ENCODE measurements around the gene BPTF. TPM values are rescaled to one million over a fixed set of nuclear protein-coding genes. Genes with fewer than 3 reads are reported as not detected.

Gene BPTF
- total and polyA plus RNA-seq, 2 of the 13 experiments (the other 11 are each of a cell fraction or from before 2014, with no cell fraction given): 43.5 to 66.1 TPM

GRCh38 chr17:68019675-68020408, 194.5 kb downstream of the BPTF start:
- peaks cover 50% of the 10 kb centered on the region for H3K4me1 ChIP-seq (ENCODE audit: insufficient read depth, low read length)
- peaks cover 0 to 2% of the 10 kb centered on the region in 2 experiments; a peak in 1 of 5 replicates for H3K27me3 ChIP-seq (ENCODE audit: control insufficient read depth in 1 of 2, insufficient read depth in 2 of 2, low read length in 2 of 2)
- peak overlapping the region; percentile 90 for H2AFZ ChIP-seq (ENCODE audit: low read length)
- peak overlapping the region; percentile 85 for H3K9ac ChIP-seq (ENCODE audit: insufficient read depth, low read depth, low read length)
- in situ Hi-C loops (cut with HindIII; ENCODE audit: extremely low pct_ligation_motif_present, low pct_unique_long_range_greater_than_20kb): no loop called here
- TSS peak; percentile 87 for BruUV-seq (replicated peaks)
- peak overlapping the region; percentile 85 for H3K4me2 ChIP-seq (ENCODE audit: low read depth, low read length)
- ChIA-PET CTCF (ENCODE audit: low intra/inter-chr PET ratio, low total read pairs) (no interaction called here), POLR2A (interaction anchor here (0.6 to 2.1 kb wide), 18 partner anchors 10 to 493 kb away, joined by 3 to 44 read pairs (median 4); partner anchors contain the start of genes AMZ2, BPTF, C17orf58 and KPNA2)
- H3K4me3 ChIP-seq (replicated peaks in 1 of 3; ENCODE audit: insufficient read depth in 1 of 3, low read depth in 2 of 3, low read length in 3 of 3): peak overlapping the region; percentile 65 to 75 (median 67)
- H3K79me2 ChIP-seq (ENCODE audit: insufficient read depth, low read length): no peaks in the 10 kb centered on the region
- H4K20me1 ChIP-seq (ENCODE audit: insufficient read depth, low read length): no peaks in the 10 kb centered on the region
- H3K27ac ChIP-seq (ENCODE audit: extremely low read length, insufficient read depth, low read length): peak overlapping the region; percentile 92
- ATAC-seq: peak; percentile 93
- H3K9me3 ChIP-seq (ENCODE audit: low read length): no peaks in the 10 kb centered on the region
- intact Hi-C loops (cut with micrococcal nuclease; ENCODE audit: unreplicated experiment): loop anchor here (1.0 to 2.0 kb wide), 2 partner anchors 8 to 15 kb away; partner anchors contain the start of gene KPNA2
- DNase-seq (ENCODE audit: low spot score): peak; percentile 95
- peak; percentile 63 for FAIRE-seq
- no peaks in the 10 kb centered on the region for H3K36me3 ChIP-seq (replicated peaks in 1 of 2; ENCODE audit: control insufficient read depth in 1 of 2, insufficient read depth in 2 of 2, low read length in 2 of 2)
- WGBS (ENCODE audit: low lambda C conversion rate): under 1% methylated on average over 25 of the region's 51 CpGs
- peak; percentile 64 to 72; a peak in 3 of 4 replicates for TF ChIP-seq NR2F1 (CRISPR knock-in tag; IDR thresholded peaks at IDR 0.05)
- TF ChIP-seq RBM39 (IDR thresholded peaks at IDR 0.05; ENCODE audit: low read depth, low read length, poor library complexity, severe bottlenecking): peak; percentile 60
- peak; percentile 68 for TF ChIP-seq ZNF644 (CRISPR knock-in tag; IDR thresholded peaks at IDR 0.05; ENCODE audit: low read depth)
- peak; percentile 97 for TF ChIP-seq ZNF883 (CRISPR knock-in tag; IDR thresholded peaks at IDR 0.05; ENCODE audit: not compliant biosample characterization)
- peak; percentile 88 for TF ChIP-seq ZBTB20 (CRISPR knock-in tag; IDR thresholded peaks at IDR 0.05; ENCODE audit: borderline replicate concordance, low read depth)
- peak; percentile 84 for TF ChIP-seq FOXO1 (CRISPR knock-in tag; IDR thresholded peaks at IDR 0.05)
- peak; percentile 98 for TF ChIP-seq ARNT2 (CRISPR knock-in tag; IDR thresholded peaks at IDR 0.05; ENCODE audit: low read depth)
- no peak for TF ChIP-seq SUZ12 (IDR thresholded peaks at IDR 0.05; ENCODE audit: low read depth, low read length)
- no peak for TF ChIP-seq KIAA2018 (CRISPR knock-in tag; IDR thresholded peaks at IDR 0.05; ENCODE audit: borderline replicate concordance)
- TF ChIP-seq PRDM4 (CRISPR knock-in tag; IDR thresholded peaks at IDR 0.05; ENCODE audit: borderline replicate concordance): no peak

Data from HepG2 (cell line).